Measurements from ENCODE around the gene FOXL3. TPM values are rescaled to one million over a fixed set of nuclear protein-coding genes. Genes with fewer than 3 reads are reported as not detected.

The FOXL3 gene
- total RNA-seq, 1 experiment from 2014 or later = not detected

DNA sequence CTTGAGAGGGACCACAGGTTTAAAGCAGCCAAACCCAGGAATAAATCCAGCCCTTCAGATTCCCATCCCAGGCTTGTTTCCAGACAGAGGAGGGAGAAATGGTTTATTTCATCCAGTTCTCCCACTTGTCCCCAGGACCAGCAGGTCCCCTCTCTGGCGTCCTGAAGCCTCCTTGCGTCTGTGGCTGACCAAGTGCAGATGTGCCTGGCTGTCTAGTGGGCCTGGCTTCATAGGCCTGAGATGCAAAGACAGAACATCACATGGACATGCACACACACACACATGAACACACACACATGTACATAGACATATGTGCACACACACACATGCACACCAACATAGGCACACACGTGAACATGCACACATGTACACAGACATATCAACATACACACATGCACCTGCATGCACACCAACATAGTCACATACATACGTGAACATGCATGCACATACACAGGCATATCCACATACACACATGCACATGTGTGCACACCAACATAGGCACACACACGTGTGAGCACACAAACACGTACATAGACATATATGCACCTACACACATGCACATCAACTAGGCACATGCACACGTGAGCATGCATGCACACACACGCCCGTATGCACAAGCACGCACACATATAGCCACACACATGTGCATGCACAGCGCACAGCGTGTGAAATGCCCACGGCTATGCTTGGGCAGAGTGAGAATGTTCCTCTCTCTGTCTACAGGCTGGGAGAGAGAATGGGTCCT lies 10.7 kb downstream of the FOXL3 start:
- DNase-seq (ENCODE audit: low spot score) (no peak), ATAC-seq (no peak)
- Mint-ChIP-seq H3K4me3 (no peak overlapping the region), H3K36me3 (peaks cover 3% of the 10 kb centered on the region; the same call in 1 of the 2 replicates), H3K9me3 (peaks cover 9% of the 10 kb centered on the region), H3K27ac (no peak overlapping the region), H3K4me1 (no peaks in the 10 kb centered on the region), H3K27me3 (ENCODE audit: low read depth) (no peaks in the 10 kb centered on the region)
- ChIA-PET CTCF (no interaction called here), POLR2A (no interaction called here)
- no peak for TF ChIP-seq ZNF219 (CRISPR knock-in tag; IDR thresholded peaks at IDR 0.05; ENCODE audit: borderline replicate concordance)
- no peak for TF ChIP-seq SMAD4 (CRISPR knock-in tag; IDR thresholded peaks at IDR 0.05)
- no peak for TF ChIP-seq ZNF317 (CRISPR knock-in tag; IDR thresholded peaks at IDR 0.05; ENCODE audit: borderline replicate concordance, low read depth)
- TF ChIP-seq ZNF281 (CRISPR knock-in tag; IDR thresholded peaks at IDR 0.05) = no peak
- TF ChIP-seq JUN (CRISPR knock-in tag; IDR thresholded peaks at IDR 0.05) = no peak
- TF ChIP-seq HMGA2 (CRISPR knock-in tag; IDR thresholded peaks at IDR 0.05) = no peak

- H3K36me3 Mint-ChIP-seq = peaks cover 3% of the 10 kb centered on the region; the same call in 1 of the 2 replicates
- no peaks in the 10 kb centered on the region for H3K27me3 Mint-ChIP-seq (ENCODE audit: low read depth)
- DNase-seq (ENCODE audit: low spot score) (no peak), ATAC-seq (no peak)
- TF ChIP-seq SOX15 (CRISPR knock-in tag; IDR thresholded peaks at IDR 0.05) (no peak), RORB (CRISPR knock-in tag; IDR thresholded peaks at IDR 0.05) (no peak), ZNF396 (CRISPR knock-in tag; IDR thresholded peaks at IDR 0.05; ENCODE audit: borderline replicate concordance) (no peak), USF1 (CRISPR knock-in tag; IDR thresholded peaks at IDR 0.05) (no peak), ZNF512 (CRISPR knock-in tag; IDR thresholded peaks at IDR 0.05; ENCODE audit: borderline replicate concordance) (no peak), FOXJ3 (CRISPR knock-in tag; IDR thresholded peaks at IDR 0.05; ENCODE audit: borderline replicate concordance) (no peak), NFE2L1 (CRISPR knock-in tag; IDR thresholded peaks at IDR 0.05) (no peak), E2F4 (CRISPR knock-in tag; IDR thresholded peaks at IDR 0.05; ENCODE audit: borderline replicate concordance, low read depth) (no peak)
- H3K4me3 Mint-ChIP-seq = no peak overlapping the region
- H3K9me3 Mint-ChIP-seq = peaks cover 9% of the 10 kb centered on the region
- ChIA-PET CTCF (interaction anchor here (1.8 kb wide), 1 partner anchor 20 kb away, joined by 6 read pairs; no protein-coding TSS in a partner anchor), POLR2A (no interaction called here)
- no peak overlapping the region for H3K27ac Mint-ChIP-seq
- no peaks in the 10 kb centered on the region for H3K4me1 Mint-ChIP-seq
Measured at GRCh38 chr7:301291-302053, 11.5 kb downstream of the FOXL3 start.
